Measurements from ENCODE around the gene ITPK1.
A peak's percentile ranks its signal among the peaks of the same experiment; 100 is the strongest.
"Not testable (repeated sequence)": the region's sequence is repeated elsewhere in the genome, so short reads cannot be mapped to it uniquely, and the experiment has no call there.

The ITPK1 gene

GRCh38 chr14:93114713-93115068, 1.0 kb downstream of the ITPK1 start:
- Histone ChIP-seq H3K9ac (ENCODE audit: low read depth, low read length) (peak overlapping the region; percentile 87), H3K36me3 (ENCODE audit: insufficient read depth, low read length) (no peaks in the 10 kb centered on the region), H3K9me3 (ENCODE audit: control insufficient read depth, insufficient read depth, low read length) (no peaks in the 10 kb centered on the region), H3K4me1 (ENCODE audit: insufficient read depth, low read length) (peaks cover 3% of the 10 kb centered on the region; the same call in 1 of the 2 replicates)

- peaks cover 3% of the 10 kb centered on the region; the same call in 1 of the 2 replicates for H3K4me1 ChIP-seq (ENCODE audit: insufficient read depth, low read length)
- peak overlapping the region; percentile 87 for H3K9ac ChIP-seq (ENCODE audit: low read depth, low read length)
- H3K9me3 ChIP-seq (ENCODE audit: control insufficient read depth, insufficient read depth, low read length) = no peaks in the 10 kb centered on the region
- H3K36me3 ChIP-seq (ENCODE audit: insufficient read depth, low read length) = no peaks in the 10 kb centered on the region
These were observed 1.5 kb downstream of the ITPK1 start for GRCh38 chr14:93114068-93114710.

- Histone ChIP-seq H3K9ac (ENCODE audit: low read depth, low read length) (peak overlapping the region; percentile 87), H3K36me3 (ENCODE audit: insufficient read depth, low read length) (no peaks in the 10 kb centered on the region), H3K9me3 (ENCODE audit: control insufficient read depth, insufficient read depth, low read length) (no peaks in the 10 kb centered on the region), H3K4me1 (ENCODE audit: insufficient read depth, low read length) (peaks cover 3% of the 10 kb centered on the region; the same call in 1 of the 2 replicates)
These were observed 2.1 kb downstream of the ITPK1 start for GRCh38 chr14:93113678-93114067.

- H3K9me3 ChIP-seq (ENCODE audit: control insufficient read depth, insufficient read depth, low read length) = no peaks in the 10 kb centered on the region
- peak overlapping the region; percentile 87; the same call in 1 of the 2 replicates for H3K9ac ChIP-seq (ENCODE audit: low read depth, low read length)
- H3K4me1 ChIP-seq (ENCODE audit: insufficient read depth, low read length) = peaks cover 3% of the 10 kb centered on the region; the same call in 1 of the 2 replicates
- no peaks in the 10 kb centered on the region for H3K36me3 ChIP-seq (ENCODE audit: insufficient read depth, low read length)
These were observed 2.6 kb downstream of the ITPK1 start for GRCh38 chr14:93112891-93113677.

GRCh38 chr14:93111541-93111940, 4.2 kb downstream of the ITPK1 start:
- H3K9ac ChIP-seq (ENCODE audit: low read depth, low read length); H3K4me1 ChIP-seq (ENCODE audit: insufficient read depth, low read length); H3K36me3 ChIP-seq (ENCODE audit: insufficient read depth, low read length); H3K9me3 ChIP-seq (ENCODE audit: control insufficient read depth, insufficient read depth, low read length): not testable (repeated sequence)

GRCh38 chr14:93110856-93111419, 4.8 kb downstream of the ITPK1 start:
- Histone ChIP-seq H3K9me3 (ENCODE audit: control insufficient read depth, insufficient read depth, low read length) (no peaks in the 10 kb centered on the region), H3K36me3 (ENCODE audit: insufficient read depth, low read length) (no peaks in the 10 kb centered on the region), H3K4me1 (ENCODE audit: insufficient read depth, low read length) (0 out of 2 replicates have a peak, but pooled peaks cover 3% of the 10 kb centered on the region), H3K9ac (ENCODE audit: low read depth, low read length) (no peak overlapping the region)

GRCh38 chr14:93109572-93110481, 5.9 kb downstream of the ITPK1 start:
- no peak overlapping the region for H3K9ac ChIP-seq (ENCODE audit: low read depth, low read length)
- no peaks in the 10 kb centered on the region for H3K36me3 ChIP-seq (ENCODE audit: insufficient read depth, low read length)
- 0 out of 2 replicates have a peak, but pooled peaks cover 3% of the 10 kb centered on the region for H3K4me1 ChIP-seq (ENCODE audit: insufficient read depth, low read length)
- no peaks in the 10 kb centered on the region for H3K9me3 ChIP-seq (ENCODE audit: control insufficient read depth, insufficient read depth, low read length)

- 0 out of 2 replicates have a peak, but pooled peaks cover 3% of the 10 kb centered on the region for H3K4me1 ChIP-seq (ENCODE audit: insufficient read depth, low read length)
- no peak overlapping the region for H3K9ac ChIP-seq (ENCODE audit: low read depth, low read length)
- no peaks in the 10 kb centered on the region for H3K36me3 ChIP-seq (ENCODE audit: insufficient read depth, low read length)
- H3K9me3 ChIP-seq (ENCODE audit: control insufficient read depth, insufficient read depth, low read length) = no peaks in the 10 kb centered on the region
These were observed 7.6 kb downstream of the ITPK1 start for GRCh38 chr14:93108105-93108504.

- H3K9ac ChIP-seq (ENCODE audit: low read depth, low read length) = no peak overlapping the region
- H3K4me1 ChIP-seq (ENCODE audit: insufficient read depth, low read length) = 0 out of 2 replicates have a peak, but pooled peaks cover 3% of the 10 kb centered on the region
- H3K36me3 ChIP-seq (ENCODE audit: insufficient read depth, low read length) = no peaks in the 10 kb centered on the region
- no peaks in the 10 kb centered on the region for H3K9me3 ChIP-seq (ENCODE audit: control insufficient read depth, insufficient read depth, low read length)
These were observed 8.3 kb downstream of the ITPK1 start for GRCh38 chr14:93107453-93107852.

GRCh38 chr14:93106541-93107156, 9.1 kb downstream of the ITPK1 start:
- Histone ChIP-seq H3K4me1 (ENCODE audit: insufficient read depth, low read length) (no peaks in the 10 kb centered on the region; the same call in 1 of the 2 replicates), H3K9ac (ENCODE audit: low read depth, low read length) (no peak overlapping the region), H3K36me3 (ENCODE audit: insufficient read depth, low read length) (no peaks in the 10 kb centered on the region), H3K9me3 (ENCODE audit: control insufficient read depth, insufficient read depth, low read length) (no peaks in the 10 kb centered on the region)

GRCh38 chr14:93105856-93106255, 9.9 kb downstream of the ITPK1 start:
- not testable (repeated sequence) for H3K9ac ChIP-seq (ENCODE audit: low read depth, low read length); H3K9me3 ChIP-seq (ENCODE audit: control insufficient read depth, insufficient read depth, low read length); H3K4me1 ChIP-seq (ENCODE audit: insufficient read depth, low read length); H3K36me3 ChIP-seq (ENCODE audit: insufficient read depth, low read length)

- Histone ChIP-seq H3K4me1 (ENCODE audit: insufficient read depth, low read length) (peaks cover 5% of the 10 kb centered on the region), H3K9me3 (ENCODE audit: control insufficient read depth, insufficient read depth, low read length) (no peaks in the 10 kb centered on the region), H3K36me3 (ENCODE audit: insufficient read depth, low read length) (no peaks in the 10 kb centered on the region), H3K9ac (ENCODE audit: low read depth, low read length) (no peak overlapping the region)
These were observed 10.4 kb downstream of the ITPK1 start for GRCh38 chr14:93105362-93105761.

GRCh38 chr14:93104961-93105360, 10.8 kb downstream of the ITPK1 start:
- H3K4me1 ChIP-seq (ENCODE audit: insufficient read depth, low read length) = peaks cover 9% of the 10 kb centered on the region

More at GRCh38 chr14:93104961-93105360, 10.8 kb downstream of the ITPK1 start:
- no peak overlapping the region for H3K9ac ChIP-seq (ENCODE audit: low read depth, low read length)
- H3K9me3 ChIP-seq (ENCODE audit: control insufficient read depth, insufficient read depth, low read length) = no peaks in the 10 kb centered on the region
- H3K36me3 ChIP-seq (ENCODE audit: insufficient read depth, low read length) = no peaks in the 10 kb centered on the region

All from ES-I3 (cell line).